VCaP (cell line): ENCODE measurements around the gene CR1.

Source experiments
- H3K27ac ChIP-seq: fragments of 450-650 bp; 2 replicates; pipeline ENCODE4 v1.5.1; 2017
- CTCF ChIP-seq: fragments of 450-650 bp; conservative IDR thresholded peaks from 2 replicates; pipeline ENCODE4 v1.5.1; 2017; ENCODE audit warnings: mild to moderate bottlenecking, moderate library complexity

Gene CR1

DNA sequence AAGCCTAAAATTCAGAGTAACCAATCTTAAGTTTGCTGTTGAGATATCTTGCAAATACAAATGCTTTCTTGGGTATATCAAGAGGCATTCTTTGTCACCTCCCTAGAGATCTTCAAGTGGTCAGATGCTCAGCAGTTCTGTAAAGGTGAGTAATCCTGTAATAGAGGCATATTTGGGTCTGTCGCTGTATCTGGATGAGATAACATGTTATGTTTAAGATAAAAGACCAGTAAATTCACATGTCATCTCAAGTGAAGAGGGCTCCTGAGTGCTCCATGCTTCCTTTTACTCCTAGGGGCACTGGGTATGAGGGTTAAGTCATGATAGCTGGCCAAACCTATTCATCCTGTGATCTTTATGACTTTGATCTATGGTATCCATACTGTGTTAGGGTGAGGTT lies 34.3 kb upstream of the CR1 start:
- H3K27ac ChIP-seq: no peak overlapping the region
- no peak for TF ChIP-seq CTCF

- no peak for TF ChIP-seq CTCF
- no peak overlapping the region for H3K27ac ChIP-seq
These were observed 33.4 kb upstream of the CR1 start for GRCh38 chr1:207462535-207462934.

GRCh38 chr1:207463021-207463420 lies 32.9 kb upstream of the CR1 start:
- TF ChIP-seq CTCF: no peak
- H3K27ac ChIP-seq: no peak overlapping the region

GRCh38 chr1:207463571-207463970 lies 32.4 kb upstream of the CR1 start:
- no peak overlapping the region for H3K27ac ChIP-seq
- no peak for TF ChIP-seq CTCF

GRCh38 chr1:207470927-207471326 lies 25.0 kb upstream of the CR1 start:
- no peak for TF ChIP-seq CTCF
- H3K27ac ChIP-seq: no peak overlapping the region

- TF ChIP-seq CTCF: no peak
- H3K27ac ChIP-seq: no peak overlapping the region
These were observed 21.7 kb upstream of the CR1 start for GRCh38 chr1:207474210-207474609.

DNA sequence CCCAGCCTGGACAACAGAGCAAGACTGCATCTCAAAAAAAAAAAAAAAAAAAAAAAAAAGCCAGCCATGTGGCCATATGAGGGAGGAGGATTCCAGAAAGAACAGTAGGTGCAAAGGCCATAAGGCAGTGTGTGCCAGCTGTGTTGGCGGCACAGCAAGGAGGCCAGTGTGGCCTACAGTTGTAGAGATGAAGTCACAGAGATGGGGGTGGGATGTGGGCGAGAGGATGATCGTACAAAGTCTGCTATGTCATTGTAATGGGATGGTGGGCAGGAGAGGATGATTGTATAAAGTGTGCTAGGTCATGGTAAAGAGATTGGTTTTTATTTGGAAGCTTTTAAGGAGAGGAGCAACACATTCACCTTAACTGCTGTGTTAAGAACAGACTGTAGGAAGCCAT lies 9.8 kb upstream of the CR1 start:
- no peak for TF ChIP-seq CTCF
- H3K27ac ChIP-seq: no peak overlapping the region

GRCh38 chr1:207487636-207488035 lies 8.3 kb upstream of the CR1 start:
- TF ChIP-seq CTCF: no peak
- no peak overlapping the region for H3K27ac ChIP-seq
